Spleen (tissue), 7 donors: ENCODE measurements around the gene SPATA16.

ENCODE experiments used
- CTCF ChIP-seq, 11 experiments: fragments of 200-600 bp in 7 of 11; fragments of 450-650 bp in 4 of 11; sonication (generic) in 4 of 11; IDR thresholded peaks in 8 of 11; conservative IDR thresholded peaks in 3 of 11; 1 replicate in 7 of 11; 2 replicates in 4 of 11; pipeline versions ENCODE4 v1.4.0 to v1.8.0; 2016 to 2021; ENCODE audit warnings: antibody characterized with exemption in 11 of 11, inconsistent platforms in 4 of 11, mild to moderate bottlenecking in 1 of 11
- POLR2AphosphoS5 ChIP-seq, 3 donors: sonication (generic); formaldehyde crosslinking; IDR thresholded peaks; one replicate each; pipeline ENCODE4 v1.5.1; 2017; ENCODE audit warnings: antibody characterized with exemption in 3 of 3
- donor health status: DM: no; HTN: no; CAD: no; lungs with moderate emphysema.
- donor health status: DM: no; HTN: no; CAD: no.
- donor health status: DM: no; HTN: no; CAD: no.

GRCh38 chr3:173003956-173004355 lies 137.1 kb downstream of the SPATA16 start:
- no peak for TF ChIP-seq CTCF (IDR thresholded peaks at IDR 0.05 in 8 of 11, conservative IDR thresholded peaks at IDR 0.05 in 3 of 11)
- TF ChIP-seq POLR2AphosphoS5 (IDR thresholded peaks at IDR 0.05), result no peak
